ENCODE results near the gene RABEPK. TPM values are rescaled to one million over a fixed set of nuclear protein-coding genes. Genes with fewer than 3 reads are reported as not detected.

RABEPK gene
- total RNA-seq, 4 donors from 2014 or later, result 8.7 to 15.0 (median 13.4) TPM

DNA sequence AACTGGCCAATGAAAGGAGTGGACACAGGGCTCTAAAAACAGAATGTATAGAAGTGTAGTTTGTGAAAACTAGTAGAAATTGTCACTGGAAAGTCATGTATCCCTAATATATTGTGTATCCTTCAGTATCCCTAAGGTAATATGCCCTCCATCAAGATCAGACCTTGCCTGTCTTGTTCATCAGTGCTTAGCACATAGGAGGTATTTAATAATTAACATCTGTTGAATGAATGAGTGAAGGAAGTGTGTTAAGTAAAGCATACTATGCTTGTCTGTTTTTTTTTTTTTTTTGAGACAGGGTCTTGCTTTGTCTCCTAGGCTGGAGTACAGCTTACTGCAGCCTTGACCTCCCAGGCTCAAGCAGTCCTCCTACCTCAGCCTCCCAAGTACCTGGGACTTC, 77.1 kb downstream of the RABEPK start:
- in situ Hi-C loops (cut with MboI; ENCODE audit: low sequenced_read_pairs in 4 of 4), result no loop called here
- ATAC-seq (no peak), DNase-seq (no peak)
- intact Hi-C loops (cut with DNase I; ENCODE audit: low total_unique reads), result no loop called here
- H3K36me3 ChIP-seq, result no peaks in the 10 kb centered on the region
- no peaks in the 10 kb centered on the region for H3K27me3 ChIP-seq
- no peak overlapping the region for H3K27ac ChIP-seq
- peaks cover 14 to 18% of the 10 kb centered on the region in 2 donors for H3K4me1 ChIP-seq
- no peak overlapping the region for H3K4me3 ChIP-seq
- no peaks in the 10 kb centered on the region for H3K9me3 ChIP-seq
- TF ChIP-seq, protein P1, sequence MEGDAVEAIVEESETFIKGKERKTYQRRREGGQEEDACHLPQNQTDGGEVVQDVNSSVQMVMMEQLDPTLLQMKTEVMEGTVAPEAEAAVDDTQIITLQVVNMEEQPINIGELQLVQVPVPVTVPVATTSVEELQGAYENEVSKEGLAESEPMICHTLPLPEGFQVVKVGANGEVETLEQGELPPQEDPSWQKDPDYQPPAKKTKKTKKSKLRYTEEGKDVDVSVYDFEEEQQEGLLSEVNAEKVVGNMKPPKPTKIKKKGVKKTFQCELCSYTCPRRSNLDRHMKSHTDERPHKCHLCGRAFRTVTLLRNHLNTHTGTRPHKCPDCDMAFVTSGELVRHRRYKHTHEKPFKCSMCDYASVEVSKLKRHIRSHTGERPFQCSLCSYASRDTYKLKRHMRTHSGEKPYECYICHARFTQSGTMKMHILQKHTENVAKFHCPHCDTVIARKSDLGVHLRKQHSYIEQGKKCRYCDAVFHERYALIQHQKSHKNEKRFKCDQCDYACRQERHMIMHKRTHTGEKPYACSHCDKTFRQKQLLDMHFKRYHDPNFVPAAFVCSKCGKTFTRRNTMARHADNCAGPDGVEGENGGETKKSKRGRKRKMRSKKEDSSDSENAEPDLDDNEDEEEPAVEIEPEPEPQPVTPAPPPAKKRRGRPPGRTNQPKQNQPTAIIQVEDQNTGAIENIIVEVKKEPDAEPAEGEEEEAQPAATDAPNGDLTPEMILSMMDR (IDR thresholded peaks at IDR 0.05 in 4 of 5, conservative IDR thresholded peaks at IDR 0.05 in 1 of 5), result no peak
- TF ChIP-seq POLR2A (IDR thresholded peaks at IDR 0.05), result no peak

DNA sequence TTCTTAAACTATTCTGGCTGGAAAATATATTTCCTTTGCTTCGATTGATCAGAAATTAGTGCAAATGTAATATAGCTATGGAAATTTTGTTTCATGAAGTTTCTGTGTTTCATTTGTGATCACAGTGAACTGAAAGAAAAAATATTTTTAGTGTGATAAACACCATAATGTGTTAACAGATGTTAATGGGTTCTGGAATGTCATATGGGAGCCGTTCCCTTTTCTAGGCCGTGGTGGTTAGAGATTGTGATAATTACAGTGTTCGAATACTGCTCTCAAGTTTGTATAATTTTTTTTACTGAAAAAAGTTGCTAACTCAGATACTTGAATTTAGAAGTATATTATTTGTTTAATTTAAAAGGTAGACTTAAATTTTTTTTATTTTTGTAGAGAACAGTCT, 80.6 kb downstream of the RABEPK start:
- no peaks in the 10 kb centered on the region for H3K27me3 ChIP-seq
- H3K4me1 ChIP-seq, result peaks cover 5 to 6% of the 10 kb centered on the region in 2 donors
- intact Hi-C loops (cut with DNase I; ENCODE audit: low total_unique reads), result no loop called here
- no peaks in the 10 kb centered on the region for H3K9me3 ChIP-seq
- H3K27ac ChIP-seq, result peak overlapping the region; percentile 52 to 74 (median 54)
- H3K36me3 ChIP-seq, result no peaks in the 10 kb centered on the region
- ATAC-seq (no peak), DNase-seq (no peak)
- H3K4me3 ChIP-seq, result no peak overlapping the region
- no peak for TF ChIP-seq POLR2A (IDR thresholded peaks at IDR 0.05)
- TF ChIP-seq, protein P1 (IDR thresholded peaks at IDR 0.05 in 4 of 5, conservative IDR thresholded peaks at IDR 0.05 in 1 of 5), result no peak
- in situ Hi-C loops (cut with MboI; ENCODE audit: low sequenced_read_pairs in 4 of 4), result no loop called here

Other genes with a start within 250 kb of the RABEPK start
- gene SCAI, start 57.0 kb upstream of the RABEPK start, total RNA-seq, result 1 to 10 TPM; 1.1 to 4.7 (median 3.4) TPM
- 10 to 100 TPM; 49.4 to 80.6 (median 73.6) TPM for gene PPP6C, start 10.7 kb upstream of the RABEPK start, total RNA-seq
- 10 to 100 TPM; 39.9 to 69.3 (median 46.0) TPM for gene HSPA5, start 40.8 kb downstream of the RABEPK start, total RNA-seq
- gene GAPVD1, start 61.3 kb downstream of the RABEPK start, total RNA-seq, result 10 to 100 TPM; 46.9 to 66.8 (median 53.6) TPM

All from gastrocnemius medialis (tissue), 4 donors.